ENCODE data around the gene FBXO44.

DNA sequence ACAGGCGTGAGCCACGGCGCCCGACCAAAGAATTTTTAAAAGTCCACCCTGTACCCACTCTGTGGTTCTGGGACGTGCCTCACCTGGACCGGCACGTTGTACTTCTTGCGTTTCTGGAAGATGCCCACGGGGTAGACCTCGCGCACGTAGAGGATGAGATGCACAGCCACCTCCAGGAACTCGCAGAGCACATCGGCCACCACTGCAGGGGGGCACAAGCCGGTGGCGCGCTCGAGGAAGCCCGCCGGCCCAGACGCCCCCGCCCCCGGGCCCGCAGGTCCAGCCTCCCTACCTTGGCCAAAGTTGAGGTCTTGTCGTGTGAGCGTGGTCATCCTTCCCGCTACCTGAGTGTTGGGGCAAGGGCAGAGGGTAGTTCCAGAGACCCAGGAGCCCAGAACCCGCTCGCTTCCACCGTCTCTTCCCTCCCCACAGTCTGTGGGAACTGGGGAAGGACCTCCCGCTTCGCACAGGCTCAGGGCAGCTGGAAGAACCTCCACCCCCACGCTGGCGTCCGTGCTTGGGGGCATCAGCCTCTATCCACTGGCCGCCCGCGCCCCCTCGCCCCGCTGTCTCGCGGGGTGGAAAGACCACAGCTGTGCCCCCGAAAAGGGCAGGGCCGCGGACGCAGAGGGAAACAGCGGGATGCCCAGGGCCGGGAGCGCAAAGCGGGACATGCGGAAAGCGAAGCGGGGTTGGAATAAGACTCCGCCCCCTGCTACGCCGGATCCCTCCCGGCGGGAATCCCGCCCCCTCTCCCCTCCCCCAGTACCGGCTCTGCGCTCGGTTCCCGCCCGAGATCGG is 25.8 kb downstream of the FBXO44 start:
- TF ChIP-seq, protein P1, sequence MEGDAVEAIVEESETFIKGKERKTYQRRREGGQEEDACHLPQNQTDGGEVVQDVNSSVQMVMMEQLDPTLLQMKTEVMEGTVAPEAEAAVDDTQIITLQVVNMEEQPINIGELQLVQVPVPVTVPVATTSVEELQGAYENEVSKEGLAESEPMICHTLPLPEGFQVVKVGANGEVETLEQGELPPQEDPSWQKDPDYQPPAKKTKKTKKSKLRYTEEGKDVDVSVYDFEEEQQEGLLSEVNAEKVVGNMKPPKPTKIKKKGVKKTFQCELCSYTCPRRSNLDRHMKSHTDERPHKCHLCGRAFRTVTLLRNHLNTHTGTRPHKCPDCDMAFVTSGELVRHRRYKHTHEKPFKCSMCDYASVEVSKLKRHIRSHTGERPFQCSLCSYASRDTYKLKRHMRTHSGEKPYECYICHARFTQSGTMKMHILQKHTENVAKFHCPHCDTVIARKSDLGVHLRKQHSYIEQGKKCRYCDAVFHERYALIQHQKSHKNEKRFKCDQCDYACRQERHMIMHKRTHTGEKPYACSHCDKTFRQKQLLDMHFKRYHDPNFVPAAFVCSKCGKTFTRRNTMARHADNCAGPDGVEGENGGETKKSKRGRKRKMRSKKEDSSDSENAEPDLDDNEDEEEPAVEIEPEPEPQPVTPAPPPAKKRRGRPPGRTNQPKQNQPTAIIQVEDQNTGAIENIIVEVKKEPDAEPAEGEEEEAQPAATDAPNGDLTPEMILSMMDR (IDR thresholded peaks at IDR 0.05; ENCODE audit: borderline replicate concordance, extremely low read depth, low read length, poor library complexity, severe bottlenecking) = no peak
- TF ChIP-seq EZH2 (IDR thresholded peaks at IDR 0.05; ENCODE audit: borderline replicate concordance, low read depth, low read length, severe bottlenecking) = no peak
